Esophagus squamous epithelium (tissue), 4 donors: ENCODE results near the gene XPNPEP1.

Experiments
- POLR2A ChIP-seq, 4 donors: fragments of 450-650 bp; IDR thresholded peaks; one replicate each; pipeline ENCODE4 v1.6.1; 2017; ENCODE audit warnings: antibody characterized with exemption in 4 of 4, mild to moderate bottlenecking in 4 of 4, moderate library complexity in 3 of 4
- TF ChIP-seq, protein P1 (sequence below), 6 experiments: fragments of 450-650 bp in 4 of 6; fragments of 200-600 bp in 2 of 6; sonication (generic) in 2 of 6; IDR thresholded peaks; one replicate each; pipeline ENCODE4 v1.5.1; 2016 to 2019; ENCODE audit warnings: antibody characterized with exemption in 6 of 6, mild to moderate bottlenecking in 4 of 6, moderate library complexity in 4 of 6

DNA sequence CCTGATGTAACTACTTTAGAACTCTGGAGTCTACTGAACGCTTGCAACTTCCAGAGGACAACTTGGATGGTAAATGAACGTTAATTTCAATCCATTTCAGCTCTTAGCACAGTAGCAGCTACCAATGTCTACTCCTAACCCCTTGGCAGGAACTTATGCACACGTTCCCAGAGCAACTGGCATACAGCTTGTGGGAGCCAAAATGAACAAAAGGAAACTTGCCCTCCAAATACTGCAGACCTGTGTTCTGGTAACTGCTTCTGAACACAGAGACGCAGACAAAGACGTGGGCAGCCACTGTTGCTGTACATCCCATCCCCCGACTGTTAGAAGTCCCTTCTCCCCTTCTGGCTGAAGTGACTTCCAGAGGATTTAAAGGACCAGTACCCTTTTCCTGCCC, 61.3 kb downstream of the XPNPEP1 start:
- TF ChIP-seq, protein P1, sequence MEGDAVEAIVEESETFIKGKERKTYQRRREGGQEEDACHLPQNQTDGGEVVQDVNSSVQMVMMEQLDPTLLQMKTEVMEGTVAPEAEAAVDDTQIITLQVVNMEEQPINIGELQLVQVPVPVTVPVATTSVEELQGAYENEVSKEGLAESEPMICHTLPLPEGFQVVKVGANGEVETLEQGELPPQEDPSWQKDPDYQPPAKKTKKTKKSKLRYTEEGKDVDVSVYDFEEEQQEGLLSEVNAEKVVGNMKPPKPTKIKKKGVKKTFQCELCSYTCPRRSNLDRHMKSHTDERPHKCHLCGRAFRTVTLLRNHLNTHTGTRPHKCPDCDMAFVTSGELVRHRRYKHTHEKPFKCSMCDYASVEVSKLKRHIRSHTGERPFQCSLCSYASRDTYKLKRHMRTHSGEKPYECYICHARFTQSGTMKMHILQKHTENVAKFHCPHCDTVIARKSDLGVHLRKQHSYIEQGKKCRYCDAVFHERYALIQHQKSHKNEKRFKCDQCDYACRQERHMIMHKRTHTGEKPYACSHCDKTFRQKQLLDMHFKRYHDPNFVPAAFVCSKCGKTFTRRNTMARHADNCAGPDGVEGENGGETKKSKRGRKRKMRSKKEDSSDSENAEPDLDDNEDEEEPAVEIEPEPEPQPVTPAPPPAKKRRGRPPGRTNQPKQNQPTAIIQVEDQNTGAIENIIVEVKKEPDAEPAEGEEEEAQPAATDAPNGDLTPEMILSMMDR (IDR thresholded peaks at IDR 0.05): no peak
- TF ChIP-seq POLR2A (IDR thresholded peaks at IDR 0.05): no peak
